GM12801 (cell line): ENCODE data around the gene ELOF1.

ENCODE experiments used
- CTCF ChIP-seq: IDR thresholded peaks from one replicate; pipeline ENCODE4 v1.5.1; 2011; ENCODE audit warnings: control low read depth; ENCODE audit not compliant: insufficient read length; ENCODE audit errors: extremely low read depth

ELOF1 gene

DNA sequence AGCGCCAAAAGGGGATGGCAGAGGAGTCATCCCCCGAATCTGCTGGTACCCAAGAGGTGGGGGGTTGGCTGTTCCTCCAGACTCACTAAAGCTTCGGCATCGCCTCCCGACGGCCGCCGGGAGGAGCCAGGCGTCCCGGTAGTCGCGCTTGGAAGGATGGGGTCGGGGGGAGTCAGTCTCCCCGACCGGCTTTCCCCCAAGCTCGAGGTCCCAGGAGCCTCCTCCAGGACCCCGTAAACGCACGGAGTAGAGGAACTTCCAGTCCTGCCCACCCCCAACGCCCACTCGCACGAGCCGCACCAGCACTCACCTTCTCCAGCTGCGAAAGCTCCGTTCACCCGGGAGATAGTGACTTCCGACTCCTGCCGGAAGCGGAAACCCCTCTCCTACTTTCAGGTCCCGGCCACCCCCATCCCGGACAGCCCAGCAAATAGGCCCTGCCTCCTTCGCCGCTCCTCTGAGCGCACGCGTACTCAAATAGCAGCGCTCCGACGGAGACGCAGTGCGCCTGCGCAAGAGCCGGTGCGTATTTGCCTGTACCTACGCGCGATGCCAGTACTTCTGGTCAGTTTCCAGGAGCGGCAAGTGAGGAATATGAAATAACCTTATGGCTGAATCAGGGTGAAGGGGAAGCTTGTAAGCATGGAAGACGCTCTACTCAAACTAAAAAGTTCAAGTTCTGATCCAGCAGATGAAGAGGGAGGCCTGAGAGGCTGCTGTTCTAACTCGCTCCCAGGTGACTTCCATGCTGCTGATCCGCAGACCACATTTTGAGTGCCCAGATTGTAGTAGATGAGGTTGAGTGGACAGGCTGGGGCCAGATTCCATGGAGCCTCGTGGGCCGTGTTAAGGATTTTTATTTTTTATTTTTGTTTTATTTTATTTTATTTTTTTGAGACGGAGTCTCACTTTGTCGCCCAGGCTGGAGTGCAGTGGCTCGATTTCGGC is at the start of gene ELOF1:
TSS of gene ELOF1 (minus strand) at position 350 of the 948 bp plus-strand sequence. CDS start 4,883 bp downstream, outside the sequence.
- no peak for TF ChIP-seq CTCF

DNA sequence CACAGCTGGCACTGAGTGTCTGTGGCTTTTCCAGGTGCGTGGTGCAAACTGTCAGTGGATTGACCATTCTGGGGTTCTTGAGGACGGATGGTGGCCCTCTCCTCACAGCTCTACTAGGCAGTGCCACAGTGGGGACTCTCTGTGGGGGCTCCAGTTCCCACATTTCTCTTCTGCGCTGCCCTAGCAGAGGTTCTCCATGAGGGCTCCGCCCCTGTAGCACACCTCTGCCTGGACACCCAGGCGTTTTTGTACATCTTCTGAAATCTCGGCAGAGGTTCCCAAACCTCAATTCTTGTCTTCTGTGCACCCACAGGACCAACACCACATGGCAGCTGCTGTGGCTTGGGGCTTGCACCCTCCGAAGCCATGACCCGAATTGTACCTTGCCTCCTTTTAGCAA is 47.5 kb upstream of the ELOF1 start:
- TF ChIP-seq CTCF = no peak

GRCh38 chr19:11598746-11599145 is 39.7 kb upstream of the ELOF1 start:
- no peak for TF ChIP-seq CTCF

GRCh38 chr19:11598103-11598483 is 39.1 kb upstream of the ELOF1 start:
- no peak for TF ChIP-seq CTCF

DNA sequence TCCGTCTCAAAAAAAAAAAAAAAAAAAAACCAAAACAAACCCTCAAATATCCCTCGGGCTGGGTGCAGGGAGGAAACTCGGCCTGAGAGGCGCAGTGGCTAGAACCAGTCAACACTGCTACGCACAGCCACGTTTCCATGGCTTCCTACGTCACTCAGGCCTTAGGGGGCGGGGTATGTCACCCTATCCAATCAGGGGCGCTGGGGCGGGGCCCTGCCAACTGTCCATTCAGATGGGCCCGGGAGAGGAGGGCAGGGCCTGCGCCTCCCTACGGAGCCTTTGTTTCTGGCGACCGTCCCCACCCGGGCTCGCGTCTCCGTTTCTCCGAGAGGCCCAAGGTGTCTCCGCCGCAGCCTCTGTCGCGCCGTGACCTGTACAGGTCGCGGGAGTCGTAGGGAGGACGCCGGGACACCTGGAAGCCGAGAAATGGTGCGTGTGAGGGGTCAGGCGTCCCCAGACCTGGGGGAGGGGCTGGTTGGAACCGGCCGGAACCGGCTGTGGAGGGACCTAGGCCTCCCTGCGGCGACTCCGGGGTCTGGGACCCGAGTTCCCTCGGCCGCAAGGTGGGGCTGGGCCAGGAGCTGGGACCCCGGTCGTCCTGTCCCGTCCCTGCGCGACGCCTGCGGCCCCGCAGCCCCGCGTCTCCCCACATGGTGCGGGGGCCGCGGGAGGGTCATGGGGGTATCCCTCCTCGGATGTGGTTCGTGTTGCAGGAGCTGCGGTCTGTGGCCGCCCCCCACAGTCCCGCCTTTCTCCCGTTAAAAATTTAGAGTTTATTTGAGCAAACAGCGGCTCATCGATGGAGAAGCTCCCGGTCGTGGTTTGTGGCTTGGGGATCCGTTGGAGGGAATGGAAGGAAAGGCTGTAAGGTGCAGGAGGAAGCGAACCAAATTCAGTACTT is 38.4 kb upstream of the ELOF1 start, which contains the start of gene ZNF627:
TSS of gene ZNF627 (plus strand) at position 282 of the 901 bp plus-strand sequence. CDS start at position 427, 145 bp downstream.
- TF ChIP-seq CTCF = no peak

GRCh38 chr19:11596156-11596555 is 37.1 kb upstream of the ELOF1 start:
- no peak for TF ChIP-seq CTCF

GRCh38 chr19:11594084-11594483 is 35.1 kb upstream of the ELOF1 start:
- no peak for TF ChIP-seq CTCF
